NCI-H510A (cell line): ENCODE data around the gene ZNF793.

Source experiments
- DNase-seq: peaks from one replicate; lab custom pipeline; 2025; lab: John Stamatoyannopoulos, UW

Gene ZNF793

DNA sequence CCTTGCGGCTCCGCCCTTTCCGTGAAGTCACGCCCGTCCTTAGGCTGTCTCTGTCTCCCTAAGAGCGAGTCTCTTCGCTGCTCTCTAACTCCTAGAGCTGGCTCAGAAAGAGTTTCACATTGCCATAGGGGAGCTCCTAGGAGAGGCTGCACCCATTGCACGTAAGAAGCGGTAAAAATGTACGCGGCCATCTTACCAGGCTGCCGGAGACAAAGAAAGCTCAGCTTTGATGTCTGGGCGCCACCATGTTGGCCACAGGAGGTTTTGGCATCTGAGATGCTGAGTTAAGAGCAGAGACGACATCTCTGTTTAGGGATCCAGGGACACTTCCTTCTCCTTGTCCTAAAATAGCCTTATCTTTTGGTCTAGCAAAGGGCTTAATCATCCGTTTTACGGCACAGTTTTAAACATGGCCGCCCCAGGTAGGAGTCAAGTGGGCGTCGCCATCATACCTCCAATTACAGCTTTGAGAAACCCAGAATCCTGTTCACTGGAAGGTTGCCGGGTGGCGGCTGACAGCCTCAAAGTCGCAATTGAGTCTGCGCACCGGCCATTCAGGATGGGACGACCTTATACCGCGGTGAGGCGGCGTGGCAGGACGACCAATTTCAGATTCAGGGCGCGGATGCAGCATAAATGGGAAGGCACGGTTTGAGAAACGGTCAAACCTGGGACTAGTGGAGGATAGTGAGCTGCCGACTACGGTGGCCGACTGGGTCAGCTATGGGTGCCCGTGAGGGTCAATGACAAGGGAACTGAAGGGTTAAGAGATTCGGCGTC is at the start of gene ZNF793:
TSS of gene ZNF793 (plus strand) at position 553 of the 780 bp plus-strand sequence. CDS start 16,501 bp downstream, outside the sequence.
- peak; percentile 78 for DNase-seq

DNA sequence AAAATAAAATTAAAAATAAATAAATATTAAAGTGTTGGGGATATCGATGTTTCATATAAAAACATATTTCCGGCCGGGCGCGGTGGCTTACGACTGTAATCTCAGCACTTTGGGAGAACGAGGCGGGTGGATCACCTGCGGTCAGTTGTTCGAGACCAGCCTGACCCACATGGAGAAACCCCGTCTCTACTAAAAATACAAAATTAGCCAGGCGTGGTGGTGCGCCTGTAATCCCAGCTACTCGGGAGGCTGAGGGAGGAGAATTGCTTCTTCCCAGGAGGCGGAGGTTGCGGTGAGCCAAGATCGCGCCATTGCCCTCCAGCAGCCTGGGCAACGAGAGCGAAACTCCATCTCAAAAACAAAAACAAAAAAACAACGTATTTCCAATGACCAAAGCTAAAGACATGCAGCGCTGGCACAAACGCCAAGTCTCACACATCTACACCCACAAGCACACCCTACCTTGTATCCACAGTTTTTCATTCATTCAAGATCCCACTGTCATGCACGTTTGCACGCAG is 40.4 kb upstream of the ZNF793 start:
- no peak for DNase-seq

DNA sequence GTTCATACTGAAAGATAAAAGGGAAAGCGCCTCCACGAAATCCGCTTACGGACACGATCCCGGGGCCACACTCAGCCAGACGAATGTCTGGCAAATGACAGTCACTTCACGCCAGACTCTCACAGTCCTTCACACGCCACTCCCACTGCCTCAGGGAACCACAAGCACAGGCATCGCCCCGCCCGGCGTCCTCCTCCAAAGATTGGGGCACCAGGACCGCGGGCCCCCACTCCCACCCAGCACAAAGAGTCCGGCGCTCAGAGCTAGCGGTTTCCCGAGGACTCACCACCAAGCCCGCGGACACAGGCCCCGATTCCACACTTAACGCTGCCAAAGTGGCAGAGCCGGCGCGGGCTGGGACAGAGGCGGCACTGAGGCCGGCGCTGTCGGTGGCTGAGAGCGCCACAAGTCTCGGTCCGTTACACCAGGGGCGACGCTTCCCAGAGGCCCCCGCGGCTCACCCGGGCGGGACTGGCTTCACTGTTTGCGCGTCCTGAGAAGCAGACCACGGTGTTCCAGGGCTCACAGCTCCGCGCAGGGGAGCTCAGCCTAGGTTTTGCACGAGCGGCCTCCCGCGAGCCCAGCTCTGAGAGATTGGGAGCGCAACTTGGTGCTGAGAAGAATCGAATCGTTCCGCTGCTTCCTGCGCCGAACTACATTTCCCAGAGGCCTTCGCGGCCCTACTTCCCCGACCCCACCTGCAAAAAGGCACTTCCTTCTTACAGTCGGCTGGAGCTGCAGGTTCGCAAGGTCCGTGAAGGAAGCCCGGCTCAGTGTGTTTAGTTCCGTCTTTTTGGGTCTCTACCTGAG is 39.7 kb upstream of the ZNF793 start, which contains the start of gene ZNF569:
TSS of gene ZNF569 (minus strand) at position 647 of the 810 bp plus-strand sequence. CDS start 22,523 bp downstream, outside the sequence.
- peak; percentile 91 for DNase-seq

DNA sequence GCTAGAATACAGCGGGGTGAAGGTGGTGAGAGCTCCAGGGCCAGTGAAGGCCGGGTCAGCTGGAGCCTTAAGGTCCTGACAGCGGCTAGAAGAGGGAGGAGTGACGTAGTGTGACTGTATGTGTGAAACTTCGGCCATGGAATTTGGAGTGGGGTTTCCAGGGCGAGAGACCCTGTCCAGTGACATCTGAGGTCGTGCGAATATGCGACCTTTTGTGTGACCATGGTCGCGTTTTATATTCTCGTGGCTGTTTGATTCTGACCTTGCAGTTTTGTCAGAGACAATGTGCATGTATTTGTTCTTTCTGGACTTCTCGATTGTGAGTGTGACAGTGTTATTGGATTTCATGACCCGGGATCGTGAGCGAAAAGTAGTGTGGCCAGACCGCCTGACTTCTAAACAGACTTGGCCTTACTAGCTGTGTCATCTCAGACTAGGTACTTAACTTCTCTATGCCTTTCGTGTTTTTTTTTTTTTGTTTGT is 39.1 kb upstream of the ZNF793 start:
- no peak for DNase-seq

DNA sequence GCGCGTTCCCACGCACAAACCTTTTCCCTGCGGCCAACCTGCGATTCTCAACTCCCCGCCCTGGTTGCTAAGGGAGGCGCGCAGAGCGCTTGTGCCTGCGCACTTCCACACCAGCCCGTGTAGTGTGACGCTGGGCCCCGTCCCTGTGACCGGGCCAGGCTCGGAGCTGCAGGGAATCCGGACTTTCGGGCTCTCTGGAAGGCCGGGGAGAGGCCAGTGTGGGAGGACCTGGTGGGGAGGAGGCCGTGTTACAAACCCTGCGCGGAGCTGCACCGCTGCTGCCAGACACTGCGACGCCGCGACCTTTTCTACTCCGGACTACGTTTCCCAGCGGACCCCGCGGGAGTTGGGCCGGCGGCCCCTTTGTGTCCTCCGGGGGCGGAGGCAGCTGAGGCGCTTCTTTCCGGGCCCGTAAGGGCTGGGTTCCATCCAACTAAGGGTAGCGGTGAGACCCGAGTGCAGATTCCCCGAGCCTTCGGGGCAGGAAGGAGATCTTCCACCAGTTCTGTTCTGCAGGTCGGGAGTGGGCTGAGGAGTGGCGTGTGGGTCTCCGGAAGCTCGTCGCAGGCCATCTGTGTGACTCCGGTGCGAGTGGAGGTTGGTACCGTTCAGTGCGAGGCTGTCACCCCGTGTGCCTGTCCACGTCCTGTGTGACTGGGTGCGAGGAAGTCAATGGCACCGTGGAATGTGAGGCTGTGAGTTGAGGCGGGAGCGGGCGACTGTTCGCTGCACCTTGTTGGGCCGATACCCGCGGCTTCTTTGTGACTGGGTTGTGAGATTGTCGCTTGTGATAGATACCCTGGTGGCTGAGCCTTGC is 37.6 kb upstream of the ZNF793 start, which contains the start of gene ZNF570:
TSS of gene ZNF570 (plus strand) at position 396 of the 817 bp plus-strand sequence. CDS start 999 bp downstream, outside the sequence.
- DNase-seq: peak; percentile 85

DNA sequence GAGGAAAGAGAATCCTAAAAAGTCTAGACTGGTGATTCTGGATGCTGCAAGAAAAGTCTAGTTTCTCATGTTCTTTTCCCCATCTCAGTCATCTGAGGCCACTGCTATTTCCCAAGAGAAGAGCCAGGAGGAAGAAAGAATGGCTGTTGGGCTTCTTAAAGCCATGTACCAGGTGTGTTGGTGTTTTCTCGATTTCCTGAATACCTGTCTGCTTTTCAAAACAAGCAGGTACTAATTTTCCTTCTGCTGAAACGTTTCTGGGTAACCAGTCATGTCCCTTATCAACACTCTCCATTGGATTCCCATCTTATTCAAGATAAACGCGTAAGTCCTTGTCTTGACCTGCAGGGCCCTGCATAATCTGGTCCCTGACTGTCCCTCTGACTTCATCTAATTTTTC is 36.5 kb upstream of the ZNF793 start:
- no peak for DNase-seq

DNA sequence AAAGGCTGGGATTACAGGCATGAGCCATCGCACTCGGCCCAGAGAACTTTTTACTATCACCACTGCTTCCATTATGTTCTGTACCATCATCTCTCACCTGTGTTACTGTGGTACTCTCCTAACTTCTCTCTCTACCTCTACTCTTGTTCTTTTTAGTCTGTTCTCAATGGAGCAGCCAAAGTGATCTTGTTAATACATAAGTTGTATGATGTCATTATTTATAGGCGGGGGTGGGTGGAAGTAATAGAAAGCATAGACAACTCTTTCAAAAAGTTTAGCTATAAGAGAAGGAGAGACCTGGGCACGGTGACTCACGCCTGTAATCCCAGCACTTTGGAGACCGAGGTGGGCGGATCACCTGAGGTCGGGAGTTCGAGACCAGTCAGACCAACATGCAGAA is 34.6 kb upstream of the ZNF793 start:
- DNase-seq: no peak

DNA sequence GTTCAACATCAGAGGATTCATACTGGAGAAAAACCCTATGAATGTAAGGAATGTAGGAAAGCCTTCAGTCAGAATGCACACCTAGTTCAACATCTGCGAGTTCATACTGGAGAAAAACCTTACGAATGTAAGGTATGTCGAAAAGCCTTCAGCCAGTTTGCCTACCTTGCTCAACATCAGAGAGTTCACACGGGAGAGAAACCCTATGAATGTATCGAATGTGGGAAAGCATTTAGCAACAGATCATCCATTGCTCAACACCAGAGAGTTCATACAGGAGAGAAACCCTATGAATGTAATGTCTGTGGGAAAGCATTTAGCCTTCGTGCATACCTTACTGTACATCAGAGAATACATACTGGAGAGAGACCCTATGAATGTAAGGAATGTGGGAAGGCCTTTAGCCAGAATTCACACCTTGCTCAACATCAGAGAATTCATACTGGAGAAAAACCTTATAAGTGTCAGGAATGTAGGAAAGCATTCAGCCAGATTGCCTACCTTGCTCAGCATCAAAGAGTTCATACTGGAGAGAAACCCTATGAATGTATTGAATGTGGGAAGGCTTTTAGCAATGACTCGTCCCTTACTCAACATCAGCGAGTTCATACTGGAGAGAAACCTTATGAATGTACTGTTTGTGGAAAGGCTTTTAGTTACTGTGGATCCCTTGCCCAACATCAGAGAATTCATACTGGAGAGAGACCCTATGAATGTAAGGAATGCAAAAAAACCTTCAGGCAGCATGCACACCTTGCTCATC is 22.2 kb upstream of the ZNF793 start:
- no peak for DNase-seq

DNA sequence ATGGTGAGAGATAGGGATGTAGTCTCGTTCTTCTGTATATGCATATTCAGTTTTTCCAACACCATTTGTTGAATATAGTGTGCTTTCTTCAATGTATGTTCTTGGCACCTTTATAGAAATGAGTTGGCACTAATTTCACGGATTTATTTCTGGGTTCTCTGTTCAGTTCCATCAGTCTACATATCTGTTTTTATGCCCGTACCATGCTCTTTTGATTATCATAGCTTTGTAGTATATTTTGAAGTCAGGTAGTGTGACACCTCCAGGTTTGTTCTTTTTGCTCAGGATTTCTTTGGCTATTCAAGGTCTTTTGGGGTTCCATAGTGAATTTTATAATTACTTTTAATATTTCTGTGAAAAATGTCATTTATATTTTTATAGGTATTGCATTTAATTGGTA is 14.5 kb upstream of the ZNF793 start:
- DNase-seq: no peak

DNA sequence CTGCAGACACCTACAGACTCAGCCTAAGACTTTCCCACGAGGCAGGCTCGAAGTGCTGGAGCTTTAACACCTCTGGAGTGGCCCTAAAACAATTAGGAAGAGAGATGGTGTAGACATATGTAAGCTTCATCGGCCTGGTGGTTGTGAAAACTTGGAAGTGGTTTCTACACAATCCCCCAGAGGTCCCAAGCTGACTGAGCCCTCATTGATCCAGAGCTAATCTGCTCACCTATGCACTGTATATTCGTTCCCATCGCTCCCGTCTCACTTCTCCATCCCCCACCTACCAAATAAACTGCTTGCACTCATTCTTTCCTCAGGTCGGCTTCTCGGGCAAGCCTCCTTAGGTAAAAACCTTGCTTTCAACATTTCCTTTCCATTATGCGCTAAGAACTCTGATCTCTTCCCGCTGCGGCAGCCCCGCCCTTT is 767 bp upstream of the ZNF793 start:
- DNase-seq: no peak

DNA sequence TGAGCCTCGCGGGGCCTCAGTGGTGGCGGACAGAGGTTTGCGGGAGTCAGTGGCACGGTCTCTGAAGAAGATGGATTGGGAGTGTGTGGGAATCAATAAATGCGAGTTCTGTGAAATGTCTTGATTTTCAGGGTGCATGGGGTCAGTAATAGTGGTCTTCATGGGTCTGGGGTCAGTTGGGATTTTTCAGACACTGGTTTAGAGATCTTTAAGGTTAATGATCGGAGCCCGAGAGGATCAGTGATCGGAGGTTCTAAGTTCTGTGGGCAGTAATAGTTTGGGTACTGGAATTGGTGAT is 377 bp downstream of the ZNF793 start:
- DNase-seq: no peak

DNA sequence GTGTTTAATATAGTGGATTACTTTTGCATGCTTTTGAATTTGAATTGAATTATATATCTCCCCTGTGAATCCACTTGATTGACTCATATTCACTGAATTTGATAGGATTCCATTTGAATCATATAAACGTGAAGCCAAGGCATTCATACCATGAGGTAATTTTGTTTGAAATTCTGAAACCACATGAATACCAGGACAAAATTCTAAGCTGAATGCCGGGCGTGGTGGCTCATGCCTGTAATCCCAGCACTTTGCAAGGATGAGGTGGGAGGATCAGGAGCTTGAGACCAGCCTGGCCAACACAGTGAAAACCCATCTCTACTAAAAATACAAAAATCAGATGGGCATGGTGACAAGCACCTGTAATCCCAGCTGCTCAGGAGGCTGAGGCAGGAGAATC is 4.4 kb downstream of the ZNF793 start:
- DNase-seq: no peak

DNA sequence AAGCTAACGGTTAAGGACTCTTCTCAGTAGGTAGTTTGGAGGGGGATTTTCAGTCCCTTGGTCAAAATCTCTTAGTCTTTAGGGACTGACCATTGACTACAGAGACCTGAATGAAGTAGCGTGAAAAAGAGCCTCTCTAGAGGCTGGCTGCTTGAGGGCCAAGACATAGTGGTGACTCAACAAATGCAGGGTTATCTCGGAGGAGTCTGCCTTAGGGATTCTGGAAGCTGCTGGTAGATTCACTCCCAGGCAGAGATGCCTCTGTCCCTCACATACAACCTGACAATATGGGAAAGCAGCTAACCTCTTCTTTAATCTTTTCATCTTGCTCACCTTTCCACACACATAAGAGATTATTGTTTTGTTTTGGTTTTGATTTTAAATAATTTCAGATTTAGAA is 5.1 kb downstream of the ZNF793 start:
- no peak for DNase-seq

DNA sequence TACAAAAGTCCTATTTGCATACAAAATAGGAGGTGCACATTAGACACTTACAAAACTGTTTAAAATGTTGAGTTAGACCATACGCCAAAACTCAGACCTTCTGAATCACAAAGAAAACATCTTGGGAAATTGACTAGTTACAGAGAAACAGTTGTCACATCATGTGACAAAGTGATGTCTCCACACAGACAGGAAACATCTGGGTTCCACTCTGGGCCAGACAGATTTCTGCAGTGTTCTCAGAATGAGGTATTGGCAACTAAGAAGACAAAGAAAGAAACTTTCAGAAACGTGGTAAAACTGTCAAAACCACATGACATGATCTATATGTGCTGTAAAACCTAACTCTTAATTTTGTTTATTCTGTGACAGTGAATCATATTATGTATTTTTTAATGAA is 6.7 kb downstream of the ZNF793 start:
- DNase-seq: no peak

DNA sequence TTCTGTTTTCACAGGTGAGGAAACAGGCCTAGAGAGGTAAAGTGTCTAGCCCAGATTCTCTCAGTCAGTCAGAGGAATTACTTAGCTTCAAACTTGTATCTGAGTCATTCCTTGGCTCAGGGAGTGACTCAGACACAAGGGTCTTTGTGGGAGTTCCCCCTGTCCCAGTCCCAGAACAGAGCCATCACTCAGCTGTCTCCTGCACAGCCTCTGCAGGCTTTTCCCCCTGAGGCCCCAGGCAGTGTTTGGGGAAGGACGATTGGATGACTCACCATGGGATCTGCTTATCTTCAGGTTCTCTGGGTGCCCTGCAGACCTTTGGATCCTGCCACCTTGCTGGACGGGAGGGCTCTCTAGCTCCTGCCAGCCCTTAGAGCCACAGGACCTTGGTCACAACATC is 13.2 kb downstream of the ZNF793 start:
- no peak for DNase-seq

DNA sequence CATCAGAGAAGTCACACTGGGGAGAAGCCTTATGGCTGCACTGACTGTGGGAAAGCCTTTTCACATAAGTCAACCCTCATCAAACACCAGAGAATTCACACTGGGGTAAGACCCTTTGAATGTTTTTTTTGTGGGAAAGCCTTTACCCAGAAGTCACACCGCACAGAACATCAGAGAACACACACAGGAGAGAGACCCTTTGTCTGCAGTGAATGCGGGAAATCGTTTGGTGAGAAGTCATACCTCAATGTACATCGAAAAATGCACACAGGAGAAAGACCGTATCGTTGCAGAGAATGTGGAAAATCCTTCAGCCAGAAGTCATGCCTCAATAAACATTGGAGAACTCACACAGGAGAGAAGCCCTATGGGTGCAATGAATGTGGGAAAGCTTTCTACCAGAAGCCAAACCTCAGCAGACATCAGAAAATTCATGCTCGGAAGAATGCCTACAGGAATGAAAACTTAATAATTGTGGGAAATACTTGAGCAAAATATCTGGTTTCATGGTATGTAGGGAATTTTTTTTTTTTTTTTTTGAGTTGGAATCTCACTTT is 30.7 kb downstream of the ZNF793 start:
- DNase-seq: no peak

DNA sequence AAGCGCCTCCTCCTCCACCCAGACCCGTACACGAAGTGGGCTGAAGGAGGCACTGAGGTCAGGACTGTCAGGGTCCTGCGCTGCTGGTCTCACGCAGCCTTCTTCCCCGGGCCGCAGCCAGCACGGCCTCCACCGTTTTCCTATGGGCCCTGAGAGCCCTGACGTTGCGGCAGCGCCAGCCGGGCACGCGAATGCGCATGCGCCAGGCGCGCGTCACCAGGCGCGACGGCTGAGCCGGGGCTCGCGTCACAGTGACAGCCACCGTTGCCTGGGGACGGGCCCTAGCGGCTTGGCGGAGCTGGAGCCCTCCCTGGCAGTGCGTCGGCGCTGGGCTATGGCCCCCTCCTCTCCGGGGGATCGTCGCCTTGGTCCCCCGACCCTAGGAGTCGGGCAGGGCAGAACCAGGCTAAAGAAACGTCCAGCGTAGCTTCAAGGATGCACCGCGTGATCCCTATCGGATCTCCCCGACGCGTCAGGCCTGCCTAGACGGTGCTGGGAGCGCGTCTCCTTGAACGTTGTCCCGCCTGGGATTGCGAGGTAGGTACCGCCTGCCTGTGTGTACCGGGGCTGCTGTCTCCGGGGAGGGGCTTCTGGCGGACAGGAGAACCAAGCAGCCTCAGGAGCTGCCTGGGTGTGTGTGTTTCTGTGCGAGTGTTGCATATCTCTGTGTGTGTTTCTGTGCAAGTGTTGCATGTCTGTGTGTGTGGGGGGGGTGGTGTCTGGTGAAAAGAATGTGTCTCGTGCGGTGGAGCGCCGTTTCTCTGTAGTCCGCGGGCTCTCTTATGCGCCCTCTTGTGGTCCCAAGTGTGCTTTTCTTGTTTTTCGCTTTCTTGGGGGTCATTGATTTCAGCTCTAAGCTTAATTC is 44.6 kb downstream of the ZNF793 start:
- peak; percentile 39 for DNase-seq

DNA sequence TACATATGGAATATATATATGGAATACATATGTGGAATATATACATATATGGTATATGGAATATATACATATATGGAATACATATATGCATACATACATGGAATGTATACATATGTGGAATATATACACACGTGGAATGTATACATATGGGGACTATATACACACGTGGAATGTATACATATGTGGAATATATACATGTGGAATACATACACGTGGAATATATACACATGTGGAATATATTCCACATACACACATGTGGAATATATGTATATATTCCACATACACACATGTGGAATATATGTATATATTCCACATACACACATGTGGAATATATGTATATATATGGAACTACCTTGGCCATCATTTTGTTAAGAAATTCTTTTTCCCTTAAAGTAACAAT is 56.8 kb downstream of the ZNF793 start:
- no peak for DNase-seq

DNA sequence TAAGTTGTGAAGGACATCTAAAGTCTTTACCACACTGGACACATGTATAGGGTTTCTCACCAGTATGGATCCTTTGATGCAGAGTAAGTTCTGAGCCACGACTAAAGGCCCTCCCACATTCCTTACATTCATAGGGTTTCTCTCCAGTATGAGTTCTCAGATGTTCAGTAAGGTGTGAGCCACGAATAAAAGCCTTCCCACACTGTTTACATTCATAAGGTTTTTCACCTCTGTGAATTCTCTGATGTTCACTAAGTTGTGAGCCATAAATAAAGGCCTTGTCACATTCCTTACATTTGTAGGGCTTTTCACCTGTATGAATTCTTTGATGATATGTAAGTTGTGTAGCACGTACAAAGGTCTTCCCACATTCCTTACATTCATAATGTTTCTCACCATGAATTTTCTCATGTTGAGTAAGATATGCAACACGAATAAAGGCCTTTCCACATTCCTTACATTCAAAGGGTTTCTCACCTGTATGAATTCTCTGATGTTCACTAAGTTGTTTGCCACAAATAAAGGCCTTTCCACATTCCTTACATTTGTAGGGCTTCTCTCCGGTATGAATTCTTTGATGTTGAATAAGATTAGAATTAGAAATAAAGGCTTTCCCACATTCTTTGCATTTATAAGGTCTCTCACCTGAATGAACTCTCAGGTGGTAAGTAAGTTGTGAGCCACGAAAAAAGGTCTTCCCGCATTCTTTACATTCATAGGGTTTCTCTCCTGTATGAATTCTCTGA is 58.1 kb downstream of the ZNF793 start:
- DNase-seq: no peak
